Measurements from ENCODE around the gene CDPF1.

DNA sequence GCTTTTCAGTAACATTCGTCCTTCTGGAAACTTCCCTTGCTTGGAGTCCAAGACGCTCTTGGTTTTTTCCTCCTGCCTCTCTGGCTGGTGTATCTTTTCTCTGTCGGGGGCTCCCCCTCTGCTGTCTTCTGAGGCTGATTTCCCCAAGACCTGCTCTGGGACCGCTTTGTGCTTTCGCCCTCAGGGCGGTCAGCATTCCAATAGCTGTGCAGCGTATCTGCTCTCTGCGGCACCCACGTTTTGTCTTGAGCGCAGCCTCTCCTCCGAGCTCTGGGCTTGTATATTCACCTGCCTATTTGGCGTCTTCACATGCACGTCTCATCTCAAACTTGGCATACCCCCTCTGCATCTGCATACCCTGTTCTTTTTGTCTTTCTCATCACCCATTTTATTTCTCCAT lies 49.0 kb upstream of the CDPF1 start:
- TF ChIP-seq, protein P1, sequence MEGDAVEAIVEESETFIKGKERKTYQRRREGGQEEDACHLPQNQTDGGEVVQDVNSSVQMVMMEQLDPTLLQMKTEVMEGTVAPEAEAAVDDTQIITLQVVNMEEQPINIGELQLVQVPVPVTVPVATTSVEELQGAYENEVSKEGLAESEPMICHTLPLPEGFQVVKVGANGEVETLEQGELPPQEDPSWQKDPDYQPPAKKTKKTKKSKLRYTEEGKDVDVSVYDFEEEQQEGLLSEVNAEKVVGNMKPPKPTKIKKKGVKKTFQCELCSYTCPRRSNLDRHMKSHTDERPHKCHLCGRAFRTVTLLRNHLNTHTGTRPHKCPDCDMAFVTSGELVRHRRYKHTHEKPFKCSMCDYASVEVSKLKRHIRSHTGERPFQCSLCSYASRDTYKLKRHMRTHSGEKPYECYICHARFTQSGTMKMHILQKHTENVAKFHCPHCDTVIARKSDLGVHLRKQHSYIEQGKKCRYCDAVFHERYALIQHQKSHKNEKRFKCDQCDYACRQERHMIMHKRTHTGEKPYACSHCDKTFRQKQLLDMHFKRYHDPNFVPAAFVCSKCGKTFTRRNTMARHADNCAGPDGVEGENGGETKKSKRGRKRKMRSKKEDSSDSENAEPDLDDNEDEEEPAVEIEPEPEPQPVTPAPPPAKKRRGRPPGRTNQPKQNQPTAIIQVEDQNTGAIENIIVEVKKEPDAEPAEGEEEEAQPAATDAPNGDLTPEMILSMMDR (IDR thresholded peaks at IDR 0.05; ENCODE audit: poor library complexity, severe bottlenecking) = no peak
- no peak for TF ChIP-seq MXI1 (conservative IDR thresholded peaks at IDR 0.05; ENCODE audit: poor library complexity, severe bottlenecking)
- no peak for TF ChIP-seq EZH2 (IDR thresholded peaks at IDR 0.05; ENCODE audit: borderline replicate concordance, insufficient read depth, low read length, poor library complexity, severe bottlenecking)
- TF ChIP-seq, protein P2, sequence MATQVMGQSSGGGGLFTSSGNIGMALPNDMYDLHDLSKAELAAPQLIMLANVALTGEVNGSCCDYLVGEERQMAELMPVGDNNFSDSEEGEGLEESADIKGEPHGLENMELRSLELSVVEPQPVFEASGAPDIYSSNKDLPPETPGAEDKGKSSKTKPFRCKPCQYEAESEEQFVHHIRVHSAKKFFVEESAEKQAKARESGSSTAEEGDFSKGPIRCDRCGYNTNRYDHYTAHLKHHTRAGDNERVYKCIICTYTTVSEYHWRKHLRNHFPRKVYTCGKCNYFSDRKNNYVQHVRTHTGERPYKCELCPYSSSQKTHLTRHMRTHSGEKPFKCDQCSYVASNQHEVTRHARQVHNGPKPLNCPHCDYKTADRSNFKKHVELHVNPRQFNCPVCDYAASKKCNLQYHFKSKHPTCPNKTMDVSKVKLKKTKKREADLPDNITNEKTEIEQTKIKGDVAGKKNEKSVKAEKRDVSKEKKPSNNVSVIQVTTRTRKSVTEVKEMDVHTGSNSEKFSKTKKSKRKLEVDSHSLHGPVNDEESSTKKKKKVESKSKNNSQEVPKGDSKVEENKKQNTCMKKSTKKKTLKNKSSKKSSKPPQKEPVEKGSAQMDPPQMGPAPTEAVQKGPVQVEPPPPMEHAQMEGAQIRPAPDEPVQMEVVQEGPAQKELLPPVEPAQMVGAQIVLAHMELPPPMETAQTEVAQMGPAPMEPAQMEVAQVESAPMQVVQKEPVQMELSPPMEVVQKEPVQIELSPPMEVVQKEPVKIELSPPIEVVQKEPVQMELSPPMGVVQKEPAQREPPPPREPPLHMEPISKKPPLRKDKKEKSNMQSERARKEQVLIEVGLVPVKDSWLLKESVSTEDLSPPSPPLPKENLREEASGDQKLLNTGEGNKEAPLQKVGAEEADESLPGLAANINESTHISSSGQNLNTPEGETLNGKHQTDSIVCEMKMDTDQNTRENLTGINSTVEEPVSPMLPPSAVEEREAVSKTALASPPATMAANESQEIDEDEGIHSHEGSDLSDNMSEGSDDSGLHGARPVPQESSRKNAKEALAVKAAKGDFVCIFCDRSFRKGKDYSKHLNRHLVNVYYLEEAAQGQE (IDR thresholded peaks at IDR 0.05; ENCODE audit: borderline replicate concordance) = no peak
- no peak for TF ChIP-seq POLR2AphosphoS5 (IDR thresholded peaks at IDR 0.05)
- no peak for TF ChIP-seq TAF1 (IDR thresholded peaks at IDR 0.05; ENCODE audit: low read depth)
- TF ChIP-seq EP300 (conservative IDR thresholded peaks at IDR 0.05; ENCODE audit: poor library complexity, severe bottlenecking) = no peak
- TF ChIP-seq SMC3 (conservative IDR thresholded peaks at IDR 0.05; ENCODE audit: poor library complexity) = no peak
- no peak for TF ChIP-seq RAD21 (conservative IDR thresholded peaks at IDR 0.05)
